ENCODE data around the gene MRPS12. TPM values are rescaled to one million over a fixed set of nuclear protein-coding genes. Genes with fewer than 3 reads are reported as not detected.
A peak's percentile ranks its signal among the peaks of the same experiment; 100 is the strongest.

Gene MRPS12
- total and polyA plus RNA-seq, 2 of the 13 experiments (the other 11 are each of a cell fraction or from before 2014, with no cell fraction given) = 27.5 to 54.8 TPM

DNA sequence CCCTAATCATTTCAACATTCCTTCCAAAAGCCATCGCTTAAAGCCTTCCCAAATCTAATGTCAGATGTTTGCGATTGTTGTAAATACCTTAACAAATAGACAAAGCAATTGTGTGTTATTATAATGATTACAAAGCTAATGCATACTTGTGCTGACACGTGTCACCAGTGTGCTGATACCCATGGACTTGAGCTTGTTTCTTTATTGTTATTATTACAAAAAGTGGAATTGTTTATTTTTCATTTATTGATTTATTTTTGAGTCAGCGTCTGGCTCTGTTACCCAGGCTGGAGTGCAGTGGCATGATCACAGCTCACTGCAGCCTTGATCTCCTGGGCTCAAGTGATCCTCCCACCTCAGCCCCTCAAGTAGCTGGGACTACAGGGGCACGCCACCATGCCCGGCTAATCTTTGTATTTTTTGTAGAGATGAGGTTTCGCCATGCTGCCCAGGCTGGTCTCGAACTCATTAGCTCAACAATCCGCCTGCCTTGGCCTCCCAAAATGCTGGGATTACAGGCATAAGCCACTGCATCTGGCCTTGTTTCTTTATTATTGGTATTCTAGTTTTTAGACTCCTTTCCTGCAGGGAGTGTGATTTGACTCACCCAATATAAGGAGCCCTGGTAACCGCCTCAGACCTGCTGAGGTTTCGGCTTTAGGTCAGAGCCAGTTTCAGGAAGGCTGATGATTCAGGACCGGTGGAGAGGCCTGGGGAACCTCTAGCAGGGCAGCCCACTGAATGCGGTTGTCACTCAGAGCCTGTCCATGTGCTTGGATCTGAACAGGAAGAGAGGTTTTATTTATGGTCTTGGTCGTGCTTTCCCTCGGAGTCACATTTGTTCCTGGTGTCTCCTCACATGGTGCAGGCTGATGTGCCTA, 46.9 kb downstream of the MRPS12 start (continued):
- TF ChIP-seq, protein P1, sequence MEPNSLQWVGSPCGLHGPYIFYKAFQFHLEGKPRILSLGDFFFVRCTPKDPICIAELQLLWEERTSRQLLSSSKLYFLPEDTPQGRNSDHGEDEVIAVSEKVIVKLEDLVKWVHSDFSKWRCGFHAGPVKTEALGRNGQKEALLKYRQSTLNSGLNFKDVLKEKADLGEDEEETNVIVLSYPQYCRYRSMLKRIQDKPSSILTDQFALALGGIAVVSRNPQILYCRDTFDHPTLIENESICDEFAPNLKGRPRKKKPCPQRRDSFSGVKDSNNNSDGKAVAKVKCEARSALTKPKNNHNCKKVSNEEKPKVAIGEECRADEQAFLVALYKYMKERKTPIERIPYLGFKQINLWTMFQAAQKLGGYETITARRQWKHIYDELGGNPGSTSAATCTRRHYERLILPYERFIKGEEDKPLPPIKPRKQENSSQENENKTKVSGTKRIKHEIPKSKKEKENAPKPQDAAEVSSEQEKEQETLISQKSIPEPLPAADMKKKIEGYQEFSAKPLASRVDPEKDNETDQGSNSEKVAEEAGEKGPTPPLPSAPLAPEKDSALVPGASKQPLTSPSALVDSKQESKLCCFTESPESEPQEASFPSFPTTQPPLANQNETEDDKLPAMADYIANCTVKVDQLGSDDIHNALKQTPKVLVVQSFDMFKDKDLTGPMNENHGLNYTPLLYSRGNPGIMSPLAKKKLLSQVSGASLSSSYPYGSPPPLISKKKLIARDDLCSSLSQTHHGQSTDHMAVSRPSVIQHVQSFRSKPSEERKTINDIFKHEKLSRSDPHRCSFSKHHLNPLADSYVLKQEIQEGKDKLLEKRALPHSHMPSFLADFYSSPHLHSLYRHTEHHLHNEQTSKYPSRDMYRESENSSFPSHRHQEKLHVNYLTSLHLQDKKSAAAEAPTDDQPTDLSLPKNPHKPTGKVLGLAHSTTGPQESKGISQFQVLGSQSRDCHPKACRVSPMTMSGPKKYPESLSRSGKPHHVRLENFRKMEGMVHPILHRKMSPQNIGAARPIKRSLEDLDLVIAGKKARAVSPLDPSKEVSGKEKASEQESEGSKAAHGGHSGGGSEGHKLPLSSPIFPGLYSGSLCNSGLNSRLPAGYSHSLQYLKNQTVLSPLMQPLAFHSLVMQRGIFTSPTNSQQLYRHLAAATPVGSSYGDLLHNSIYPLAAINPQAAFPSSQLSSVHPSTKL (CRISPR knock-in tag; IDR thresholded peaks at IDR 0.05) = 0 out of 2 replicates have a peak, but pooled peaks have one; percentile 17
- TF ChIP-seq KLF11 (CRISPR knock-in tag; IDR thresholded peaks at IDR 0.05) = no peak
- TF ChIP-seq SALL1 (CRISPR knock-in tag; IDR thresholded peaks at IDR 0.05) = peak; percentile 66
- TF ChIP-seq, protein P2, sequence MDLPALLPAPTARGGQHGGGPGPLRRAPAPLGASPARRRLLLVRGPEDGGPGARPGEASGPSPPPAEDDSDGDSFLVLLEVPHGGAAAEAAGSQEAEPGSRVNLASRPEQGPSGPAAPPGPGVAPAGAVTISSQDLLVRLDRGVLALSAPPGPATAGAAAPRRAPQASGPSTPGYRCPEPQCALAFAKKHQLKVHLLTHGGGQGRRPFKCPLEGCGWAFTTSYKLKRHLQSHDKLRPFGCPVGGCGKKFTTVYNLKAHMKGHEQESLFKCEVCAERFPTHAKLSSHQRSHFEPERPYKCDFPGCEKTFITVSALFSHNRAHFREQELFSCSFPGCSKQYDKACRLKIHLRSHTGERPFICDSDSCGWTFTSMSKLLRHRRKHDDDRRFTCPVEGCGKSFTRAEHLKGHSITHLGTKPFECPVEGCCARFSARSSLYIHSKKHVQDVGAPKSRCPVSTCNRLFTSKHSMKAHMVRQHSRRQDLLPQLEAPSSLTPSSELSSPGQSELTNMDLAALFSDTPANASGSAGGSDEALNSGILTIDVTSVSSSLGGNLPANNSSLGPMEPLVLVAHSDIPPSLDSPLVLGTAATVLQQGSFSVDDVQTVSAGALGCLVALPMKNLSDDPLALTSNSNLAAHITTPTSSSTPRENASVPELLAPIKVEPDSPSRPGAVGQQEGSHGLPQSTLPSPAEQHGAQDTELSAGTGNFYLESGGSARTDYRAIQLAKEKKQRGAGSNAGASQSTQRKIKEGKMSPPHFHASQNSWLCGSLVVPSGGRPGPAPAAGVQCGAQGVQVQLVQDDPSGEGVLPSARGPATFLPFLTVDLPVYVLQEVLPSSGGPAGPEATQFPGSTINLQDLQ (CRISPR knock-in tag; IDR thresholded peaks at IDR 0.05) = no peak
- TF ChIP-seq ZNF20 (CRISPR knock-in tag; IDR thresholded peaks at IDR 0.05) = no peak
- TF ChIP-seq, protein P3, sequence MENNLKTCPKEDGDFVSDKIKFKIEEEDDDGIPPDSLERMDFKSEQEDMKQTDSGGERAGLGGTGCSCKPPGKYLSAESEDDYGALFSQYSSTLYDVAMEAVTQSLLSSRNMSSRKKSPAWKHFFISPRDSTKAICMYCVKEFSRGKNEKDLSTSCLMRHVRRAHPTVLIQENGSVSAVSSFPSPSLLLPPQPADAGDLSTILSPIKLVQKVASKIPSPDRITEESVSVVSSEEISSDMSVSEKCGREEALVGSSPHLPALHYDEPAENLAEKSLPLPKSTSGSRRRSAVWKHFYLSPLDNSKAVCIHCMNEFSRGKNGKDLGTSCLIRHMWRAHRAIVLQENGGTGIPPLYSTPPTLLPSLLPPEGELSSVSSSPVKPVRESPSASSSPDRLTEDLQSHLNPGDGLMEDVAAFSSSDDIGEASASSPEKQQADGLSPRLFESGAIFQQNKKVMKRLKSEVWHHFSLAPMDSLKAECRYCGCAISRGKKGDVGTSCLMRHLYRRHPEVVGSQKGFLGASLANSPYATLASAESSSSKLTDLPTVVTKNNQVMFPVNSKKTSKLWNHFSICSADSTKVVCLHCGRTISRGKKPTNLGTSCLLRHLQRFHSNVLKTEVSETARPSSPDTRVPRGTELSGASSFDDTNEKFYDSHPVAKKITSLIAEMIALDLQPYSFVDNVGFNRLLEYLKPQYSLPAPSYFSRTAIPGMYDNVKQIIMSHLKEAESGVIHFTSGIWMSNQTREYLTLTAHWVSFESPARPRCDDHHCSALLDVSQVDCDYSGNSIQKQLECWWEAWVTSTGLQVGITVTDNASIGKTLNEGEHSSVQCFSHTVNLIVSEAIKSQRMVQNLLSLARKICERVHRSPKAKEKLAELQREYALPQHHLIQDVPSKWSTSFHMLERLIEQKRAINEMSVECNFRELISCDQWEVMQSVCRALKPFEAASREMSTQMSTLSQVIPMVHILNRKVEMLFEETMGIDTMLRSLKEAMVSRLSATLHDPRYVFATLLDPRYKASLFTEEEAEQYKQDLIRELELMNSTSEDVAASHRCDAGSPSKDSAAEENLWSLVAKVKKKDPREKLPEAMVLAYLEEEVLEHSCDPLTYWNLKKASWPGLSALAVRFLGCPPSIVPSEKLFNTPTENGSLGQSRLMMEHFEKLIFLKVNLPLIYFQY (CRISPR knock-in tag; IDR thresholded peaks at IDR 0.05; ENCODE audit: borderline replicate concordance) = no peak
- 0 out of 2 replicates have a peak, but pooled peaks have one; percentile 23 for TF ChIP-seq STAT5B (CRISPR knock-in tag; IDR thresholded peaks at IDR 0.05)
- TF ChIP-seq SMARCC2 (IDR thresholded peaks at IDR 0.05) = no peak
- TF ChIP-seq ZNF230 (CRISPR knock-in tag; IDR thresholded peaks at IDR 0.05) = no peak
- TF ChIP-seq, protein P4, sequence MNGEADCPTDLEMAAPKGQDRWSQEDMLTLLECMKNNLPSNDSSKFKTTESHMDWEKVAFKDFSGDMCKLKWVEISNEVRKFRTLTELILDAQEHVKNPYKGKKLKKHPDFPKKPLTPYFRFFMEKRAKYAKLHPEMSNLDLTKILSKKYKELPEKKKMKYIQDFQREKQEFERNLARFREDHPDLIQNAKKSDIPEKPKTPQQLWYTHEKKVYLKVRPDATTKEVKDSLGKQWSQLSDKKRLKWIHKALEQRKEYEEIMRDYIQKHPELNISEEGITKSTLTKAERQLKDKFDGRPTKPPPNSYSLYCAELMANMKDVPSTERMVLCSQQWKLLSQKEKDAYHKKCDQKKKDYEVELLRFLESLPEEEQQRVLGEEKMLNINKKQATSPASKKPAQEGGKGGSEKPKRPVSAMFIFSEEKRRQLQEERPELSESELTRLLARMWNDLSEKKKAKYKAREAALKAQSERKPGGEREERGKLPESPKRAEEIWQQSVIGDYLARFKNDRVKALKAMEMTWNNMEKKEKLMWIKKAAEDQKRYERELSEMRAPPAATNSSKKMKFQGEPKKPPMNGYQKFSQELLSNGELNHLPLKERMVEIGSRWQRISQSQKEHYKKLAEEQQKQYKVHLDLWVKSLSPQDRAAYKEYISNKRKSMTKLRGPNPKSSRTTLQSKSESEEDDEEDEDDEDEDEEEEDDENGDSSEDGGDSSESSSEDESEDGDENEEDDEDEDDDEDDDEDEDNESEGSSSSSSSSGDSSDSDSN (CRISPR knock-in tag; IDR thresholded peaks at IDR 0.05) = no peak
- TF ChIP-seq, protein P5, sequence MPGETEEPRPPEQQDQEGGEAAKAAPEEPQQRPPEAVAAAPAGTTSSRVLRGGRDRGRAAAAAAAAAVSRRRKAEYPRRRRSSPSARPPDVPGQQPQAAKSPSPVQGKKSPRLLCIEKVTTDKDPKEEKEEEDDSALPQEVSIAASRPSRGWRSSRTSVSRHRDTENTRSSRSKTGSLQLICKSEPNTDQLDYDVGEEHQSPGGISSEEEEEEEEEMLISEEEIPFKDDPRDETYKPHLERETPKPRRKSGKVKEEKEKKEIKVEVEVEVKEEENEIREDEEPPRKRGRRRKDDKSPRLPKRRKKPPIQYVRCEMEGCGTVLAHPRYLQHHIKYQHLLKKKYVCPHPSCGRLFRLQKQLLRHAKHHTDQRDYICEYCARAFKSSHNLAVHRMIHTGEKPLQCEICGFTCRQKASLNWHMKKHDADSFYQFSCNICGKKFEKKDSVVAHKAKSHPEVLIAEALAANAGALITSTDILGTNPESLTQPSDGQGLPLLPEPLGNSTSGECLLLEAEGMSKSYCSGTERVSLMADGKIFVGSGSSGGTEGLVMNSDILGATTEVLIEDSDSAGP (CRISPR knock-in tag; IDR thresholded peaks at IDR 0.05; ENCODE audit: borderline replicate concordance) = no peak
- TF ChIP-seq ELF4 (CRISPR knock-in tag; IDR thresholded peaks at IDR 0.05; ENCODE audit: borderline replicate concordance) = no peak
